GM12892 (cell line): Measurements from ENCODE around the gene EIF4G1.

Source experiments
- POLR2A ChIP-seq: IDR thresholded peaks from 2 replicates; pipeline ENCODE4 v1.6.1; 2011; ENCODE audit warnings: low read depth, low read length, control low read depth
- POLR2AphosphoS5 ChIP-seq: IDR thresholded peaks from 2 replicates; pipeline ENCODE4 v1.6.1; 2011; ENCODE audit warnings: low read depth, low read length, control low read depth

GRCh38 chr3:184337981-184338380 is 23.6 kb downstream of the EIF4G1 start:
- TF ChIP-seq POLR2AphosphoS5 (no peak), POLR2A (no peak)
